ENCODE results near the gene ANKRD16.
"Not testable (repeated sequence)": the region's sequence is repeated elsewhere in the genome, so short reads cannot be mapped to it uniquely, and the experiment has no call there.

ANKRD16 gene

DNA sequence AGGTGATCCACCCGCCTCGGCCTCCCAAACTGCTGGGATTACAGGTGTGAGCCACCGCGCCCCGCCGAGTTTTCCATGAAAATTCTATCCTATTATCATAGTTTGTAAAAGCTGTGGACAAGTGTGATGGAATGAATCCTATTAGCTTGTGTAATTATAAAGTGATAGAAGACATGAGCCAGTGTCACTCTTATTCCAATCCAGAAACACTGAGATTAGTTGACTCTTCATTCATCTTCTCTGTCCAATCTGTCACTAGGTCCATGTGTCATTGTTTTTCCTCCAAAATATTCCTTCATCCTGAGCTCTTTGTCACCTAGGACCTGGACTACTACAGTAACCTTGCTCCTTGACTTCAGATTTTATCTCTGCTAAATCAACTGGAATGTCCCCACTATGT, 13.9 kb upstream of the ANKRD16 start:
- no peak for DNase-seq (ENCODE audit: low spot score)

DNA sequence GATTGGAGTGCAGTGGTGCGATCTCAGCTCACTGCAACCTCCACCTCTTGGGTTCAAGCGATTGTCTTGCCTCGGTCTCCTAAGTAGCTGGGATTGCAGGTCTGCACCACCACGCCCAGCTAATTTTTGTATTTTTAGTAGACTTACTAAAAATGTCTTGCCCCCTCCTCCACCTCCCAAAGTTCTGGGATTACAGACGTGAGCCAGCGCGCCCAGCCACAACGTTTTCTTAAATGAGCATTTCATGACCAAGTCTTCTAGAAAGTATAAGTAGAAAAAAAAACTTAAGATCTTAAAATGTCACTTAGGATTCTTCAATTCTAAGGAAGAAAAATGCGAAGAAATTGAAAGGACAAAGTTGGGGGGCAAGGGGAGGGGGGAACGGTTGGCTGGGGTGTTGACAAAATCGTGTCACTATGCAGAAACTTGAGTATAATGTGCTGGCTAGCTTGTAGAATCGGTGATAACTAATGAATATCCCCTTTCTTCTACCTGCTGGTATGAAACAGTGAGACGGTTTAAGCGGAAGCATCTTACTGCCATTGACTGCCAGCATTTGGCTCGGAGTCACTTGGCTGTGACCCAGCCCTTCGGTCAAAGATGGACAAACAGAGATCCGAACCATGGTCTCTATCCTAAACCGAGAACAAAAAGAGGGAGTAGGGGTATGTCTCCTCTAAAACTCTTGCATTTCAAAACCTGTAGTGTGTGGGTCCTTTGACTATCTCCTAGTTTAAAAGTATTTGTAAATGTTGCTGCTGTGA, 13.0 kb upstream of the ANKRD16 start:
- DNase-seq (ENCODE audit: low spot score): no peak

GRCh38 chr10:5900247-5900646, 10.6 kb upstream of the ANKRD16 start:
- no peak for DNase-seq (ENCODE audit: low spot score)

DNA sequence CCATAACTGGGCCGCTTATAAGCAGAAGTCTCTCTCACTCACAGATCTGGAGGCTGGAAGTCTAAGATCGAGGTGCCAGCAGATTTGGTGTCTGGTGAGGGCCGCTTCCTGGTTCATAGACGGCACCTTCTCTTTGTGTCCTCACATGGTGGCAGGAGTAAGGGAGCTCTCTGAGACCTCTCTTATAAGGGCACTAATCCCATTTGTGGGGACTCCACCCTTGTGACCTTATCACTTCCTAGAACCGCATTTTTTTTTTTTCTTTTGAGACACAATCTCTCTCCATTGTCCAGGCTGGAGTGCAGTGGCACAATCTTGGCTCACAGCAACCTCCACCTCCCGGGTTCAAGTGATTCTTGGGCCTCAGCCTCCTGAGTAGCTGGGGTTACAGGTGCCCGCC, 8.5 kb upstream of the ANKRD16 start:
- no peak for DNase-seq (ENCODE audit: low spot score)

- DNase-seq (ENCODE audit: low spot score): no peak
These were observed 7.8 kb upstream of the ANKRD16 start for GRCh38 chr10:5897504-5897903.

DNA sequence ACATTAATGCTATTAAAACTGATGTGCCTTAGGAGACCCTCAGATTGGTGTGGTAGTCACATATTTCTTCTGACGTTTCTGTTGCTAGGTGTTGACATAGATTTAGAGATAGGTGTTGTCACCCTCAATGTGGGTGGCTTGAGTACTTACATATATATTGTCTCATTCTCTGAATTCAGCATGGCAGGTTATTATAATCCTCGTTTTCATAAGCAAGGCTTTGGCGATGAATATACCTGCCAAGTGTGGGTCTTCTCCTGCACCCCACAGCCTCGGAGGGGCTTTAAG, 7.3 kb upstream of the ANKRD16 start:
- peak; percentile 37 for DNase-seq (ENCODE audit: low spot score)

GRCh38 chr10:5896208-5897052, 6.7 kb upstream of the ANKRD16 start:
- DNase-seq (ENCODE audit: low spot score): peak; percentile 30

DNA sequence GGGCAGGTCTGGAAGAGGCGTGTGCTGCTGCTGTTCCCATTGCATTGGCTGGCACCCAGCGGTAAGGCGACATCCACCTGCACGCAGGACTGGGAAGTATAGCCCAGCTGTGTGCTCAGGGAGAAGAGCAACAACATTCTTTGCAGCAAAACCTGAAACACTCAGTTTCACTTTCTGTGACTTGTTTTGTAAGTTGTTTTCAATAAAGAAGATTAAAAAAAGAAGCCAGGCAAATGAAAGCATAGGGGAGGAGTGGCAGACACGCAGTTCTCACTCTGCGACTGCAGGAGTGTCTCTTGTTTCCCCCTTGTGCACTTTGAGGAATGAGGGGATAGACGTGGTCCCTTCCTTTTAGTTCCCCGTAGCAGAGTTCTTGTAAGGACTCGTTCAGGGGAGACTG, 6.1 kb upstream of the ANKRD16 start:
- peak; percentile 34 for DNase-seq (ENCODE audit: low spot score)

DNA sequence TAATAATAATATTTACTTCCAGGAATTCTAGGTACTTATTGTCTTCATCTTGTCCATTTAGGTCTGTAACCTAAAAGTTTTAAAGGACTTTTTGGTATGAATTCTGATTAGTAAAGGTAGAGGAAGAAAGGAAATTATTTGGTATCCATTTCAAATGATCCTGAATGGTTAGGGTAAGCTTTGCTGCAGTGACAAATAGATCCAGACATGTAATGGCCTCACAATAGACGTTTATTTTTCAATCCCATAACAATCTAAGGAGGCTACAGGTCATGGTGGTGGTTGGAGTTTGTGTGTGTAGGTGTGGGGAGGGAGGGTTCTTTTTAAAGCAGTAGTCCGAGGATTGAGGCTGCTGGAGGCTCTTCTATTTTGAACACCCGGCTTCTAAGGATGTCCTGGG, 5.7 kb upstream of the ANKRD16 start:
- DNase-seq (ENCODE audit: low spot score): peak; percentile 21

DNA sequence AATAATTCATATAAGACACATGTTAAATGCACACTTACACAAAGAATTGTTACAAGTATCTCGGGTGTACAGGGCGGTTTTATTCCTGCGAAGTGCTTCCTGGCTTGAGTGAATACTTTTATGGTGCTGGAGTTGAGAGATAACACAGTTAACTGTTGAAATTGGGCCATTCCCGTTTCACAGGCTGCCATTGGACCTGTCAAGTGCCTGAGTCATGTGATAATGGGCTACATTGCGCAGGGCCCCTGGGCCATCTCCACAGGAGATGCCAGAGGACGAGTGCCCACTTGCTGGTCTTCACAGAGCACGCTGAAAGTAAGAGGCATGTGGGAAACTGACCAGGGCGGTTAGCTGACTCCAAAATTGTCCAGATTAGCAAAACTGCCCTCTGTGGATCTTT, 5.2 kb upstream of the ANKRD16 start:
- DNase-seq (ENCODE audit: low spot score): peak; percentile 85

GRCh38 chr10:5894403-5894802, 4.7 kb upstream of the ANKRD16 start:
- no peak for DNase-seq (ENCODE audit: low spot score)

DNA sequence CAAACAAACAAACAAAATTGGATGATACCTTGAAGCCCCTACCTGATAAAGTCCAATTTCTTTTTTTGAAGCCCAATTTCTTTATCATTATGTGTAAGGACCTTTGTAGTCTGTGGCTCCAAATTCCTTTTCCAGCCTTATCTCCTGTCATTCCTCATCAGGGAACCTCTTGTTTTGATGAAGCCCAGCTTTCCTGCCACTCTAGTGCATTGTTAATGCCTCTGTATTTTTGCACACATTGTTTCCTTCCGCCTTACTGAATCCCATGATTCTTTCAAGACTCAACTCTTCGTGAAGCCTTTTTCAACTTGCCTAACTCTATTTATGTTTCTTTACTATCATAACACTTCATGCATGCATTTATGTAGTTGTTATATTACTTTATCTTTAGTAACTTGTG, 3.6 kb upstream of the ANKRD16 start:
- no peak for DNase-seq (ENCODE audit: low spot score)

DNA sequence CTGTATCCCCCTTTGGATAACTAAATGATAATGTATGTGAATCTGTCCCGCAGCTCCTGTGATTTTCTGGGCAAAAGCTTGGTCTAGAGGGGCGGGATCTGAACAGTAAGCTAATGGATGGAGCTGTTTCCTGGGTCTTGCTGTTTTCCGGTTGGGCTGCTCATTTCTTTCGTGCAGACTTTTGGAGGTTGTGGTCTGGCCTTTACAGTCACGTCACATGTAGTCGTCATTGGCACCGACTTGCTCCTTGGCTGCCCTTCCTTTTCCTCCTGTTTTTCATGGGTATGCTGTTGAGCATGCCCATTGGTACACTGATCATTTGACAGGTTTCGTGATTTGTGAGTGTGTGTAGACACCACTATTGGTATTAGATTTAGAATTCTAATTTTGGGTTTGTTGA, 2.3 kb upstream of the ANKRD16 start:
- no peak for DNase-seq (ENCODE audit: low spot score)

DNA sequence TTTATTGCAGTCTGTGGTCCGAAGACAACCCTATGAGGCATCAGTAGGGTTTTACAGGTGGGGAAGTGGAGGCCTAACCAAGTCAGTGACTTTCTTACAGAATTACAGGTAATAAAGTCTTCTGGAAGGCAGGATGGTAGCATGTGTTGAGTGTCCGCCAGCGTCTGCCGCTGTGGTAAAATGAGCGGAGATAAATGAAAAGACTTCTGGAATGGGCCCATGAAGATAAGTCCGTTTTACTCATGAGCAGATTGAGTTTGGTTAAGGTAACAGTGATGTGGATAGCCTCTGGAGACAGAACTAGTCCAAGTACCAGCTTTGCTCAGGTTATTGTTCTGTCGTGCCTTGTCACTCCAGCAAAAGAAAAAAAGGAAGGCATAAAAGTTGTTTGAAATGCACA, 1.3 kb upstream of the ANKRD16 start:
- DNase-seq (ENCODE audit: low spot score): peak; percentile 50

- DNase-seq (ENCODE audit: low spot score): peak; percentile 56
These were observed 791 bp upstream of the ANKRD16 start for GRCh38 chr10:5890452-5890915.

GRCh38 chr10:5888843-5889623, 660 bp downstream of the ANKRD16 start:
- no peak for DNase-seq (ENCODE audit: low spot score)

GRCh38 chr10:5888351-5888750, 1.3 kb downstream of the ANKRD16 start:
- no peak for DNase-seq (ENCODE audit: low spot score)

- DNase-seq (ENCODE audit: low spot score): no peak
These were observed 2.1 kb downstream of the ANKRD16 start for GRCh38 chr10:5887641-5888040.

- no peak for DNase-seq (ENCODE audit: low spot score)
These were observed 2.7 kb downstream of the ANKRD16 start for GRCh38 chr10:5887029-5887428.

GRCh38 chr10:5885619-5886018, 4.1 kb downstream of the ANKRD16 start:
- DNase-seq (ENCODE audit: low spot score): no peak

- DNase-seq (ENCODE audit: low spot score): no peak
These were observed 6.7 kb downstream of the ANKRD16 start for GRCh38 chr10:5882961-5883360.

- not testable (repeated sequence) for DNase-seq (ENCODE audit: low spot score)
These were observed 12.7 kb downstream of the ANKRD16 start for GRCh38 chr10:5877041-5877440.

All from hematopoietic multipotent progenitor cell treated with erythropoietin and hydrocortisone succinate and interleukin-3 and kit ligand, for 17 days (in vitro differentiated cells).